Suprapubic skin (tissue), 3 donors: ENCODE measurements around the gene FKRP.

Experiments used
- POLR2A ChIP-seq, 2 donors: fragments of 450-650 bp; IDR thresholded peaks; one replicate each; pipeline ENCODE4 v1.6.1; 2017; ENCODE audit warnings: antibody characterized with exemption in 2 of 2, mild to moderate bottlenecking in 2 of 2, moderate library complexity in 2 of 2
- TF ChIP-seq, protein P1 (sequence below), 2 donors: fragments of 200-600 bp in 1 of 2; fragments of 450-650 bp in 1 of 2; sonication (generic) in 1 of 2; IDR thresholded peaks; one replicate each; pipeline ENCODE4 v1.5.1; 2016 to 2019; ENCODE audit warnings: antibody characterized with exemption in 2 of 2, mild to moderate bottlenecking in 1 of 2, moderate library complexity in 1 of 2

DNA sequence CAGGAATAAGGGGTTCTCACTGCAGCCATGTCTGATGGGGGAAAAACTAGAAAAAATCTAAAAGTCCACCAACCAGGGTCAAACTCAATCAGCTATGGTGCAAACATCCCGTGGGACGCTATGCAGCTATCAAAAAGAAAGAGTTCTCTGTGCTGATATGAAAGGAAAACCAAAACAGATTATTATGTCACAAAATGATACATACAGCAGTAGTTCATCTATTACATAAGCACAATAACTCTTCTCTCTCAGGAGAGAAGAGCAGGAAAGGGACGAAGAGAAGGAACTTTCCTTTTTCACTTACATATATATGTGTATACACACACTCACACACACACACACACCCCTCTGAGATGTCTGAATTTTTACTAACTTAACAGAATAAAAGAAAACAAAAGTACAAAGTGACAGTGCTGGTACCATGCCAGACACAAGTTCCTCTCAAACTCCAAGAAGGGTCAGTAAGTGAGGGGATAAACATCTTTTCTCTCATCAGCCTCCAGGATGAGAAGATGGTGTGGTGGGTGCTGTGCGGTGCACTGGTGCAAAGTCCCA is 2.9 kb upstream of the FKRP start:
- TF ChIP-seq, protein P1, sequence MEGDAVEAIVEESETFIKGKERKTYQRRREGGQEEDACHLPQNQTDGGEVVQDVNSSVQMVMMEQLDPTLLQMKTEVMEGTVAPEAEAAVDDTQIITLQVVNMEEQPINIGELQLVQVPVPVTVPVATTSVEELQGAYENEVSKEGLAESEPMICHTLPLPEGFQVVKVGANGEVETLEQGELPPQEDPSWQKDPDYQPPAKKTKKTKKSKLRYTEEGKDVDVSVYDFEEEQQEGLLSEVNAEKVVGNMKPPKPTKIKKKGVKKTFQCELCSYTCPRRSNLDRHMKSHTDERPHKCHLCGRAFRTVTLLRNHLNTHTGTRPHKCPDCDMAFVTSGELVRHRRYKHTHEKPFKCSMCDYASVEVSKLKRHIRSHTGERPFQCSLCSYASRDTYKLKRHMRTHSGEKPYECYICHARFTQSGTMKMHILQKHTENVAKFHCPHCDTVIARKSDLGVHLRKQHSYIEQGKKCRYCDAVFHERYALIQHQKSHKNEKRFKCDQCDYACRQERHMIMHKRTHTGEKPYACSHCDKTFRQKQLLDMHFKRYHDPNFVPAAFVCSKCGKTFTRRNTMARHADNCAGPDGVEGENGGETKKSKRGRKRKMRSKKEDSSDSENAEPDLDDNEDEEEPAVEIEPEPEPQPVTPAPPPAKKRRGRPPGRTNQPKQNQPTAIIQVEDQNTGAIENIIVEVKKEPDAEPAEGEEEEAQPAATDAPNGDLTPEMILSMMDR (IDR thresholded peaks at IDR 0.05): no peak
- no peak for TF ChIP-seq POLR2A (IDR thresholded peaks at IDR 0.05)
